Transverse colon (tissue), 4 donors: Measurements from ENCODE around the gene MGMT. TPM values are rescaled to one million over a fixed set of nuclear protein-coding genes. Genes with fewer than 3 reads are reported as not detected.

Experiments
- DNase-seq: peaks from one replicate; pipeline ENCODE4 v3.0.0-alpha.2; 2019
- H3K27ac ChIP-seq, 4 donors: fragments of 200-600 bp; sonication (generic); 2 replicates each; pipeline ENCODE4 v1.5.1; 2016 to 2018; ENCODE audit warnings: inconsistent platforms in 4 of 4
- H3K27me3 ChIP-seq: fragments of 200-600 bp; sonication (generic); 2 replicates; pipeline ENCODE4 v1.5.1; 2017; ENCODE audit warnings: inconsistent platforms
- H3K36me3 ChIP-seq, 4 donors: fragments of 200-600 bp; sonication (generic); 2 replicates each; pipeline ENCODE4 v1.5.1; 2017 to 2019; ENCODE audit warnings: inconsistent platforms in 4 of 4
- H3K4me1 ChIP-seq, 4 donors: fragments of 200-600 bp; sonication (generic); 2 replicates each; pipeline ENCODE4 v1.5.1; 2017 to 2020; ENCODE audit warnings: inconsistent platforms in 4 of 4
- H3K4me3 ChIP-seq, 4 donors: fragments of 200-600 bp; sonication (generic); 1 replicate in 1 of 4; 2 replicates in 3 of 4; pipeline versions ENCODE4 v1.5.1 to v1.6.1; 2017 to 2019; ENCODE audit warnings: inconsistent platforms in 4 of 4
- H3K9me3 ChIP-seq, 2 donors: fragments of 200-600 bp; sonication (generic); 2 replicates each; pipeline ENCODE4 v1.5.1; 2017 to 2019; ENCODE audit warnings: inconsistent platforms in 2 of 2
- EP300 ChIP-seq: sonication (generic); formaldehyde crosslinking; IDR thresholded peaks from one replicate; pipeline ENCODE4 v1.6.1; 2017; ENCODE audit warnings: antibody characterized with exemption, low read depth
- POLR2A ChIP-seq: fragments of 450-650 bp; IDR thresholded peaks from one replicate; pipeline ENCODE4 v1.6.1; 2016; ENCODE audit warnings: antibody characterized with exemption, mild to moderate bottlenecking, moderate library complexity
- POLR2AphosphoS5 ChIP-seq, 3 donors: sonication (generic); formaldehyde crosslinking; IDR thresholded peaks; one replicate each; pipeline ENCODE4 v1.6.1; 2016; ENCODE audit warnings: antibody characterized with exemption in 3 of 3
- WGBS, 2 donors: methylation state at CpG; one replicate each; pipeline ENCODE4 v1.1.5; 2018; ENCODE audit warnings: low coverage in 1 of 2; 5-methylcytosine and 5-hydroxymethylcytosine counted together
- in situ Hi-C, 4 donors: fragments of 200-750 bp; cut with MboI; loops; one replicate each; pipeline versions ENCODE4 v1.15.0 to v1.15.1; 2017; ENCODE audit warnings: low sequenced_read_pairs in 3 of 4, low pct_ligation_motif_present in 1 of 4, low pct_unique_long_range_greater_than_20kb in 1 of 4
- intact Hi-C: fragments of 100-400 bp; cut with DNase I; formaldehyde crosslinking; loops from one replicate; pipeline ENCODE4 v1.15.1; 2023; ENCODE audit warnings: low total_unique reads
- total RNA-seq, 4 donors: library from RNA; depleted of rRNA; stranded (reverse); fragments of >200 nt; gene quantifications; one replicate each; pipeline ENCODE4 v1.1.0, GENCODE V29; 2016
- TF ChIP-seq, protein P1 (sequence below), 5 experiments: fragments of 200-600 bp in 3 of 5; fragments of 450-650 bp in 2 of 5; sonication (generic) in 3 of 5; IDR thresholded peaks; 1 replicate in 2 of 5; 2 replicates in 3 of 5; pipeline ENCODE4 v1.5.1; 2016 to 2017; ENCODE audit warnings: antibody characterized with exemption in 5 of 5, inconsistent platforms in 3 of 5, mild to moderate bottlenecking in 2 of 5, moderate library complexity in 1 of 5

Gene MGMT
- total RNA-seq, 4 donors from 2014 or later = 6.6 to 28.9 (median 14.0) TPM

- no peaks in the 10 kb centered on the region for H3K4me1 ChIP-seq
- H3K27me3 ChIP-seq = no peaks in the 10 kb centered on the region
- H3K4me3 ChIP-seq = no peak overlapping the region
- 67 to 83% methylated on average over 3 to 13 of the region's 13 CpGs for WGBS, 2 donors
- DNase-seq = no peak
- in situ Hi-C loops = no loop called here
- TF ChIP-seq POLR2AphosphoS5 (IDR thresholded peaks at IDR 0.05) = no peak
- TF ChIP-seq EP300 = no peak
- TF ChIP-seq, protein P1, sequence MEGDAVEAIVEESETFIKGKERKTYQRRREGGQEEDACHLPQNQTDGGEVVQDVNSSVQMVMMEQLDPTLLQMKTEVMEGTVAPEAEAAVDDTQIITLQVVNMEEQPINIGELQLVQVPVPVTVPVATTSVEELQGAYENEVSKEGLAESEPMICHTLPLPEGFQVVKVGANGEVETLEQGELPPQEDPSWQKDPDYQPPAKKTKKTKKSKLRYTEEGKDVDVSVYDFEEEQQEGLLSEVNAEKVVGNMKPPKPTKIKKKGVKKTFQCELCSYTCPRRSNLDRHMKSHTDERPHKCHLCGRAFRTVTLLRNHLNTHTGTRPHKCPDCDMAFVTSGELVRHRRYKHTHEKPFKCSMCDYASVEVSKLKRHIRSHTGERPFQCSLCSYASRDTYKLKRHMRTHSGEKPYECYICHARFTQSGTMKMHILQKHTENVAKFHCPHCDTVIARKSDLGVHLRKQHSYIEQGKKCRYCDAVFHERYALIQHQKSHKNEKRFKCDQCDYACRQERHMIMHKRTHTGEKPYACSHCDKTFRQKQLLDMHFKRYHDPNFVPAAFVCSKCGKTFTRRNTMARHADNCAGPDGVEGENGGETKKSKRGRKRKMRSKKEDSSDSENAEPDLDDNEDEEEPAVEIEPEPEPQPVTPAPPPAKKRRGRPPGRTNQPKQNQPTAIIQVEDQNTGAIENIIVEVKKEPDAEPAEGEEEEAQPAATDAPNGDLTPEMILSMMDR (IDR thresholded peaks at IDR 0.05) = no peak
- TF ChIP-seq POLR2A = no peak
- no peak overlapping the region for H3K27ac ChIP-seq
- H3K36me3 ChIP-seq = no peaks in the 10 kb centered on the region
- intact Hi-C loops = no loop called here
- no peaks in the 10 kb centered on the region for H3K9me3 ChIP-seq
Measured at GRCh38 chr10:129809841-129810240, 342.8 kb downstream of the MGMT start.

DNA sequence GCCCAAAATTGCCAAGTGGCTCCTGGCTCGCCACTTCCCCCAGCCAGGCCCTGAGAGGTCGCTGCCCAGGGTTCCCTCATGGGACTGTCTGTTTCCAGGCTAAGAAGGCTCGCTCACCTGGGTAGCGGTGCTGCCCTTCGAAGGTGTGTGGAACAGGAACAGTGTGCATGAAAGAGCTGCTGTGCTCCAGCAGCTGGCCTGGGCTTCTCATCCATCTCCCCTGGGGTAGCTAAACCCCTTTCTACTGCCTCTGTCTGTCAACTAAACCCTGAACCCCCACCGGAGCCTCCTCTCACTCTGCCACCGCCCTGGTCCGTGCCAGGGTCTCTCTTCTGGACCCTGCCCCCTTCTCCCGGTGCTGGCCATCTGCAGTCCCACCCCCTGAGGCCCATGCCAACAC lies 344.2 kb downstream of the MGMT start:
- Histone ChIP-seq H3K27ac (no peak overlapping the region), H3K9me3 (no peaks in the 10 kb centered on the region), H3K4me1 (no peaks in the 10 kb centered on the region), H3K36me3 (no peaks in the 10 kb centered on the region), H3K4me3 (no peak overlapping the region), H3K27me3 (no peaks in the 10 kb centered on the region)
- DNase-seq = no peak
- WGBS, 2 donors = 85% methylated on average over 8 of the region's 9 CpGs; no CpG with 5 or more reads in 1 of the 2 donors
- TF ChIP-seq POLR2A (no peak), POLR2AphosphoS5 (IDR thresholded peaks at IDR 0.05) (no peak), EP300 (no peak)
- TF ChIP-seq, protein P1 (IDR thresholded peaks at IDR 0.05) = no peak
- in situ Hi-C loops = no loop called here
- intact Hi-C loops = no loop called here

DNA sequence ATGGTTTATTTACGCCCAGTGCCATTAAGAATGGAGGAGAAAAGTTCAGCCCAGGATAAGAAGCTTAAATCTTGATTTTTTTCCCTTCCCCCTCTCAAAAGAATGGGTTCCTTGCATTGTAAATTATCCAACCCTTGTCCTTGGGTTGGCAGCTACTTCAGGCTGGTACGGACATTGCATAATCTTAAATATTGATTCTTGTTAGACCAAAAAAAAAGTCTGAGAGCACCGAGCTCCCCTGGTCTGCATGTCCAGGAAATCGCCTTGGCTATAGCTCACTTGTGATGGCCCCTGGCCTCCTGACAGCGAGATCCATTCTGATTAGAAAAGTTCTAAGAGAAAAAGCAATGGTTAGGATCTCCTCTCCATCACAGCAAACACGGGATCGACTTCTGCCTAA lies 345.4 kb downstream of the MGMT start:
- Histone ChIP-seq H3K9me3 (no peaks in the 10 kb centered on the region), H3K36me3 (no peaks in the 10 kb centered on the region), H3K27me3 (no peaks in the 10 kb centered on the region), H3K4me3 (no peak overlapping the region), H3K4me1 (no peaks in the 10 kb centered on the region), H3K27ac (no peak overlapping the region)
- TF ChIP-seq POLR2A (no peak), EP300 (no peak), POLR2AphosphoS5 (IDR thresholded peaks at IDR 0.05) (no peak)
- TF ChIP-seq, protein P1 (IDR thresholded peaks at IDR 0.05) = no peak
- intact Hi-C loops (no loop called here), in situ Hi-C loops (no loop called here)
- DNase-seq = no peak
- 46 to 52% methylated on average over 2 to 7 of the region's 7 CpGs for WGBS, 2 donors

DNA sequence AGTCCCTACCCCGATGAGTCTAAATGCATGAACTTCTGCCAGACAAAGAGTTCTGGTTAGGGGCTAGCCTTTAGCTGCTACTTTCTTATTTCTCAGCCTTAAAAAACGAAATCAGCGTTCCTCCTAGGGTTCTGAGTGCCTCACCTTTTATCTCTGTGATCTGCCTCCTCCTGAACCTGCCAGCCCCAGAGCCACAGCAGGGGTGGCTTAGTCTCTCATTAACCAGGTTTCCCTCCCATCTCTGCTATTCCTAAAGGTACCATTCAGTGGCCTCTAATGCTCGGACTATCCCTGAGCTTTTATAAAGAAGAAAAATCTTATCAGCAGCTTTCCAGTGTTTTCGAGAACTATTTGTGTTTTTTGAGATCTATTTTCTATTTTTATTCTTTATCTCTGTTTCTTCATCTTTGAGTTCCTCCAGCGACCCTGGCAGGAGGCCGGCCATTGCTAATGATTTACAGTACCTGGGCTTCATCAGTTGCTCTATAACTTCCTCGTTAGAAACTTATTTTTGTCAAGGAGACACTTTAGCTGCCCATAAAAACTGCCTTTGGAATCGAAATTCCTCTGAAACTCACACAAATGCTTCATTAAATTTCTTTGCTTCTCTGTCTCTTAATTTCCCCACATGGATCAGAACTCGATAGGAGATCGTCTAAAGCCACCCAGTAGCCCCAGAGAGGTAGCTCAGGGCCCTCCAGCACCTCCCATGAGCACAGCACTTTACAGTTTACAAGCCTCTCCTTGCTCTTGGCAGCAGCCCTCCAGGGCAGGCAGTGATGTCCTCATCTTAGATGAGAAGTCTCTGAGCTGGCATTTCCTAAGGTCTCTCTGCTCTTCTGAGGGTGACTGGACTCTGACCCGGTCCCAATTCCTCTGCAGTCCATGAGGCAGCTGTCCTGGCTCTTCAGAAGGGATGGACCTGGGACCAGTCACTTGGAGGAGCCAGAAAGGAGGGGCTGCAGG lies 347.9 kb downstream of the MGMT start:
- H3K27ac ChIP-seq = no peak overlapping the region
- intact Hi-C loops = no loop called here
- in situ Hi-C loops = no loop called here
- no peaks in the 10 kb centered on the region for H3K36me3 ChIP-seq
- TF ChIP-seq POLR2A (no peak), EP300 (no peak), POLR2AphosphoS5 (IDR thresholded peaks at IDR 0.05) (no peak)
- TF ChIP-seq, protein P1 (IDR thresholded peaks at IDR 0.05) = no peak
- H3K27me3 ChIP-seq = no peaks in the 10 kb centered on the region
- H3K9me3 ChIP-seq = no peaks in the 10 kb centered on the region
- no peak for DNase-seq
- 24 to 43% methylated on average over 8 to 12 of the region's 12 CpGs for WGBS, 2 donors
- H3K4me1 ChIP-seq = no peaks in the 10 kb centered on the region
- H3K4me3 ChIP-seq = no peak overlapping the region
